Fibroblast of lung (primary cell): ENCODE measurements around the gene GLT6D1.

Experiments
- EZH2 ChIP-seq: IDR thresholded peaks from 2 replicates; pipeline ENCODE4 v1.5.1; 2012; ENCODE audit warnings: low read length, control low read depth, mild to moderate bottlenecking; ENCODE audit errors: missing control alignments
- TF ChIP-seq, protein P1 (sequence below), 2 donors: IDR thresholded peaks in 1 of 2; conservative IDR thresholded peaks in 1 of 2; 1 replicate in 1 of 2; 2 replicates in 1 of 2; pipeline ENCODE4 v1.5.1; 2011 to 2012; ENCODE audit warnings: low read length in 2 of 2, control low read depth in 1 of 2, inconsistent platforms in 1 of 2, low read depth in 1 of 2, mild to moderate bottlenecking in 1 of 2

- TF ChIP-seq, protein P1, sequence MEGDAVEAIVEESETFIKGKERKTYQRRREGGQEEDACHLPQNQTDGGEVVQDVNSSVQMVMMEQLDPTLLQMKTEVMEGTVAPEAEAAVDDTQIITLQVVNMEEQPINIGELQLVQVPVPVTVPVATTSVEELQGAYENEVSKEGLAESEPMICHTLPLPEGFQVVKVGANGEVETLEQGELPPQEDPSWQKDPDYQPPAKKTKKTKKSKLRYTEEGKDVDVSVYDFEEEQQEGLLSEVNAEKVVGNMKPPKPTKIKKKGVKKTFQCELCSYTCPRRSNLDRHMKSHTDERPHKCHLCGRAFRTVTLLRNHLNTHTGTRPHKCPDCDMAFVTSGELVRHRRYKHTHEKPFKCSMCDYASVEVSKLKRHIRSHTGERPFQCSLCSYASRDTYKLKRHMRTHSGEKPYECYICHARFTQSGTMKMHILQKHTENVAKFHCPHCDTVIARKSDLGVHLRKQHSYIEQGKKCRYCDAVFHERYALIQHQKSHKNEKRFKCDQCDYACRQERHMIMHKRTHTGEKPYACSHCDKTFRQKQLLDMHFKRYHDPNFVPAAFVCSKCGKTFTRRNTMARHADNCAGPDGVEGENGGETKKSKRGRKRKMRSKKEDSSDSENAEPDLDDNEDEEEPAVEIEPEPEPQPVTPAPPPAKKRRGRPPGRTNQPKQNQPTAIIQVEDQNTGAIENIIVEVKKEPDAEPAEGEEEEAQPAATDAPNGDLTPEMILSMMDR (conservative IDR thresholded peaks at IDR 0.05 in 1 of 2, IDR thresholded peaks at IDR 0.05 in 1 of 2; ENCODE audit: low read depth in 1 of 2, low read length in 2 of 2): no peak
- TF ChIP-seq EZH2: no peak
Measured at GRCh38 chr9:135664801-135665794, 25.8 kb upstream of the GLT6D1 start.
